A549 (cell line): ENCODE measurements around the gene SASS6. TPM values are rescaled to one million over a fixed set of nuclear protein-coding genes. Genes with fewer than 3 reads are reported as not detected.

ENCODE experiments used
- ATAC-seq, 2 experiments: fragments of 200-7000 bp in 1 of 2; fragments of >200 bp in 1 of 2; cut with Nextera tagmentation in 1 of 2; cut with Tn5 transposase in 1 of 2; 3 replicates each; pipeline versions ENCODE4 v1.8.0 to v1.9.1; 2018 to 2020; ENCODE audit warnings: mild to moderate bottlenecking in 1 of 2, moderate library complexity in 1 of 2
- CTCF ChIA-PET: fragments of 300-600 bp; sonication (Branson Sonifier 250); formaldehyde crosslinking; extraction: SDS; loops from one replicate; lab custom pipeline; 2021; ENCODE audit warnings: antibody characterized with exemption, inconsistent platforms; lab: Yijun Ruan, JAX
- POLR2A ChIA-PET: fragments of 350-600 bp; formaldehyde crosslinking; extraction: SDS; loops from one replicate; lab custom pipeline; 2021; ENCODE audit warnings: antibody characterized with exemption, inconsistent platforms; lab: Yijun Ruan, JAX
- DNase-seq, 2 experiments: peaks; one replicate each; pipeline versions ENCODE4 v3.0.0 to v3.0.0-alpha.2; 2011 to 2016; ENCODE audit warnings: low read depth in 1 of 2, low spot score in 1 of 2
- FAIRE-seq: peaks from 2 replicates; lab custom pipeline; 2011; peaks lifted over from hg19 to GRCh38; lab: Jason Lieb, UNC
- H3K27ac ChIP-seq, 2 experiments: fragments of >200 bp; sonication (Bioruptor Twin); formaldehyde crosslinking; 3 replicates each; pipeline ENCODE4 v1.5.1; 2016 to 2017
- H3K4me1 ChIP-seq: fragments of >200 bp; sonication (Bioruptor Twin); formaldehyde crosslinking; 3 replicates; pipeline ENCODE4 v1.6.1; 2016
- H3K4me2 ChIP-seq: fragments of >200 bp; sonication (Bioruptor Twin); formaldehyde crosslinking; 3 replicates; pipeline ENCODE4 v1.6.1; 2016
- H3K4me3 ChIP-seq: fragments of >200 bp; sonication (Bioruptor Twin); formaldehyde crosslinking; 3 replicates; pipeline ENCODE4 v1.5.1; 2016
- H3K9me3 ChIP-seq: fragments of >200 bp; sonication (Bioruptor Twin); formaldehyde crosslinking; 3 replicates; pipeline ENCODE4 v1.6.1; 2016
- ATOH8 ChIP-seq: fragments of 250-450 bp; sonication (Bioruptor Pico); IDR thresholded peaks from 2 replicates; pipeline ENCODE4 v1.5.0; 2020; ENCODE audit warnings: low read depth, mild to moderate bottlenecking, moderate library complexity
- BHLHE40 ChIP-seq: IDR thresholded peaks from 2 replicates; pipeline ENCODE4 v1.6.1; 2012; ENCODE audit warnings: low read depth, low read length, inconsistent platforms
- CBX8 ChIP-seq: fragments of 200-600 bp; sonication (generic); IDR thresholded peaks from 2 replicates; pipeline ENCODE4 v1.6.1; 2016
- CHD2 ChIP-seq: fragments of 150-350 bp; IDR thresholded peaks from 2 replicates; pipeline ENCODE4 v1.6.1; 2014; ENCODE audit warnings: low read length; ENCODE audit not compliant: partially characterized antibody
- FOSL2 ChIP-seq, 2 experiments: fragments of 450-650 bp in 1 of 2; fragments of >200 bp in 1 of 2; sonication (Bioruptor Twin) in 1 of 2; formaldehyde crosslinking; IDR thresholded peaks; 2 replicates each; pipeline versions ENCODE4 v1.5.0 to v1.6.1; 2016 to 2020; ENCODE audit warnings: mild to moderate bottlenecking in 1 of 2, moderate library complexity in 1 of 2
- GATA3 ChIP-seq: IDR thresholded peaks from 2 replicates; pipeline ENCODE4 v1.6.1; 2012; ENCODE audit warnings: borderline replicate concordance
- HDAC2 ChIP-seq: fragments of 200-600 bp; sonication (generic); IDR thresholded peaks from 2 replicates; pipeline ENCODE4 v1.6.1; 2016
- HEYL ChIP-seq: fragments of 250-450 bp; sonication (Bioruptor Pico); IDR thresholded peaks from 2 replicates; pipeline ENCODE4 v1.8.0; 2021; ENCODE audit warnings: mild to moderate bottlenecking, moderate library complexity
- KDM5A ChIP-seq: fragments of 200-600 bp; sonication (generic); IDR thresholded peaks from 2 replicates; pipeline ENCODE4 v1.6.1; 2016; ENCODE audit warnings: antibody characterized with exemption, mild to moderate bottlenecking
- MAFK ChIP-seq: fragments of 450-650 bp; IDR thresholded peaks from 2 replicates; pipeline ENCODE4 v1.6.1; 2014; ENCODE audit not compliant: partially characterized antibody
- MYC ChIP-seq: IDR thresholded peaks from 2 replicates; pipeline ENCODE4 v1.6.1; 2012; ENCODE audit warnings: mild to moderate bottlenecking, inconsistent platforms, low read length, improper control_type of control experiment, borderline replicate concordance
- NPAS2 ChIP-seq: fragments of 250-450 bp; sonication (Bioruptor Pico); IDR thresholded peaks from 2 replicates; pipeline ENCODE4 v1.8.0; 2022; ENCODE audit warnings: mild to moderate bottlenecking, moderate library complexity, borderline replicate concordance
- PBX3 ChIP-seq: IDR thresholded peaks from 2 replicates; pipeline ENCODE4 v1.6.1; 2012
- POLR2AphosphoS2 ChIP-seq: conservative IDR thresholded peaks from 2 replicates; pipeline ENCODE4 v1.6.1; 2012; ENCODE audit warnings: low read length, improper control_type of control experiment, inconsistent platforms
- REST ChIP-seq: fragments of 200-600 bp; sonication (generic); IDR thresholded peaks from 2 replicates; pipeline ENCODE4 v1.6.1; 2016; ENCODE audit warnings: antibody characterized with exemption, mild to moderate bottlenecking, moderate library complexity
- RFX5 ChIP-seq: fragments of 450-650 bp; IDR thresholded peaks from 2 replicates; pipeline ENCODE4 v1.7.1; 2014; ENCODE audit warnings: antibody characterized with exemption, mild to moderate bottlenecking, moderate library complexity
- RNF2 ChIP-seq: fragments of 200-600 bp; sonication (generic); IDR thresholded peaks from 2 replicates; pipeline ENCODE4 v1.6.1; 2016; ENCODE audit warnings: low read depth, mild to moderate bottlenecking, antibody characterized with exemption, moderate library complexity, borderline replicate concordance
- SREBF2 ChIP-seq: fragments of 450-650 bp; IDR thresholded peaks from 2 replicates; pipeline ENCODE4 v1.6.1; 2014; ENCODE audit warnings: mild to moderate bottlenecking, moderate library complexity
- TFCP2L1 ChIP-seq: fragments of 250-450 bp; sonication (Bioruptor Pico); IDR thresholded peaks from 2 replicates; pipeline ENCODE4 v1.5.0; 2021; ENCODE audit warnings: mild to moderate bottlenecking
- USF2 ChIP-seq: fragments of 450-650 bp; IDR thresholded peaks from 2 replicates; pipeline ENCODE4 v1.6.1; 2014; ENCODE audit warnings: antibody characterized with exemption
- ZC3H11A ChIP-seq: fragments of 450-650 bp; IDR thresholded peaks from 2 replicates; pipeline ENCODE4 v1.6.1; 2014; ENCODE audit warnings: antibody characterized with exemption, mild to moderate bottlenecking
- WGBS: methylation state at CpG from one replicate; pipeline ENCODE4 v1.1.6; 2017; ENCODE audit errors: missing lambda C conversion rate; 5-methylcytosine and 5-hydroxymethylcytosine counted together
- polyA plus RNA-seq, 4 experiments: library from polyadenylated mRNA; depleted of rRNA in 3 of 4; stranded (reverse); fragments of >200 nt; fragmentation: RNase III in 1 of 4; extraction: RNeasy Plus Mini Kit Qiagen cat#74134 plus additional on column Dnase treatment in 1 of 4; gene quantifications; 2 replicates in 3 of 4; 3 replicates in 1 of 4; pipeline ENCODE4 v1.2.3, GENCODE V29; 2011 to 2017

SASS6 gene
- polyA plus RNA-seq, 2 of the 4 experiments (the other 2 are of a cell fraction) = 4.0 to 5.2 TPM

- no peak overlapping the region for H3K27ac ChIP-seq
- CTCF ChIA-PET = no interaction called here
- ATAC-seq (no peak), DNase-seq (no peak), FAIRE-seq (no peak)
- no peak overlapping the region for H3K4me3 ChIP-seq
- no peaks in the 10 kb centered on the region for H3K4me1 ChIP-seq
- H3K9me3 ChIP-seq = no peaks in the 10 kb centered on the region
- 96% methylated on average over 4 of the region's 4 CpGs for WGBS
- POLR2A ChIA-PET = no interaction called here
- H3K4me2 ChIP-seq = no peak overlapping the region
- TF ChIP-seq ZC3H11A = no peak
- no peak for TF ChIP-seq TFCP2L1 (CRISPR knock-in tag)
- no peak for TF ChIP-seq FOSL2 (IDR thresholded peaks at IDR 0.05)
- no peak for TF ChIP-seq FOSL2 (CRISPR knock-in tag; IDR thresholded peaks at IDR 0.05)
- no peak for TF ChIP-seq GATA3
- no peak for TF ChIP-seq POLR2AphosphoS2
- no peak for TF ChIP-seq RNF2
These were observed 17.2 kb downstream of the SASS6 start for GRCh38 chr1:100115524-100115923.

- TF ChIP-seq RFX5 = no peak
- no peak for TF ChIP-seq NPAS2 (CRISPR knock-in tag)
- TF ChIP-seq MAFK = peak; percentile 58
- TF ChIP-seq, all 56 proteins: peak for 1
- no peak for ATAC-seq
- FAIRE-seq = no peak
- POLR2A ChIA-PET = no interaction called here
- H3K27ac ChIP-seq = no peak overlapping the region
- H3K4me1 ChIP-seq = no peaks in the 10 kb centered on the region
- CTCF ChIA-PET = interaction anchor here (0.6 kb wide), 1 partner anchor 45 kb away, joined by 5 read pairs; no protein-coding TSS in a partner anchor
- H3K4me3 ChIP-seq = no peak overlapping the region
- H3K9me3 ChIP-seq = no peaks in the 10 kb centered on the region
- no peak for DNase-seq
- H3K4me2 ChIP-seq = no peak overlapping the region
These were observed 23.1 kb downstream of the SASS6 start for GRCh38 chr1:100109554-100110066.

GRCh38 chr1:100107696-100108095 lies 25.0 kb downstream of the SASS6 start:
- no peak for ATAC-seq
- DNase-seq = no peak
- Histone ChIP-seq H3K4me1 (no peaks in the 10 kb centered on the region), H3K4me2 (no peak overlapping the region), H3K27ac (no peak overlapping the region), H3K4me3 (no peak overlapping the region), H3K9me3 (no peaks in the 10 kb centered on the region)
- POLR2A ChIA-PET = no interaction called here
- 86% methylated on average over 4 of the region's 4 CpGs for WGBS
- no peak for FAIRE-seq
- TF ChIP-seq GATA3 = no peak
- TF ChIP-seq HDAC2 = no peak
- CTCF ChIA-PET = no interaction called here

GRCh38 chr1:100101564-100101963 lies 31.2 kb downstream of the SASS6 start:
- POLR2A ChIA-PET = no interaction called here
- CTCF ChIA-PET = interaction anchor here (1.3 kb wide), 1 partner anchor 358 kb away, joined by 3 read pairs; no protein-coding TSS in a partner anchor
- no peaks in the 10 kb centered on the region for H3K4me1 ChIP-seq
- H3K4me2 ChIP-seq = no peak overlapping the region
- H3K4me3 ChIP-seq = no peak overlapping the region
- FAIRE-seq = no peak
- H3K27ac ChIP-seq = no peak overlapping the region
- no peak for ATAC-seq
- DNase-seq = no peak
- TF ChIP-seq MYC = no peak
- TF ChIP-seq USF2 = no peak
- no peak for TF ChIP-seq HEYL (CRISPR knock-in tag)
- no peak for TF ChIP-seq KDM5A
- TF ChIP-seq NPAS2 (CRISPR knock-in tag) = no peak
- TF ChIP-seq PBX3 = no peak
- no peak for TF ChIP-seq BHLHE40
- no peak for TF ChIP-seq REST
- no peak for TF ChIP-seq CBX8
- TF ChIP-seq CHD2 = no peak
- no peak for TF ChIP-seq RNF2
- TF ChIP-seq SREBF2 = no peak
- no peak for TF ChIP-seq ATOH8 (CRISPR knock-in tag)
- WGBS = 76% methylated on average over 2 of the region's 2 CpGs
- H3K9me3 ChIP-seq = no peaks in the 10 kb centered on the region
